HG02840 (cell line): ENCODE data around the gene CTTN.

ENCODE experiments used
- ATAC-seq: cut with Tn5 transposase; IDR thresholded peaks from one replicate; pipeline ENCODE4 v1.9.1; 2021; ENCODE audit warnings: mild to moderate bottlenecking, moderate library complexity, moderate number of reproducible peaks; ENCODE audit not compliant: unreplicated experiment, low FRiP score

CTTN gene

DNA sequence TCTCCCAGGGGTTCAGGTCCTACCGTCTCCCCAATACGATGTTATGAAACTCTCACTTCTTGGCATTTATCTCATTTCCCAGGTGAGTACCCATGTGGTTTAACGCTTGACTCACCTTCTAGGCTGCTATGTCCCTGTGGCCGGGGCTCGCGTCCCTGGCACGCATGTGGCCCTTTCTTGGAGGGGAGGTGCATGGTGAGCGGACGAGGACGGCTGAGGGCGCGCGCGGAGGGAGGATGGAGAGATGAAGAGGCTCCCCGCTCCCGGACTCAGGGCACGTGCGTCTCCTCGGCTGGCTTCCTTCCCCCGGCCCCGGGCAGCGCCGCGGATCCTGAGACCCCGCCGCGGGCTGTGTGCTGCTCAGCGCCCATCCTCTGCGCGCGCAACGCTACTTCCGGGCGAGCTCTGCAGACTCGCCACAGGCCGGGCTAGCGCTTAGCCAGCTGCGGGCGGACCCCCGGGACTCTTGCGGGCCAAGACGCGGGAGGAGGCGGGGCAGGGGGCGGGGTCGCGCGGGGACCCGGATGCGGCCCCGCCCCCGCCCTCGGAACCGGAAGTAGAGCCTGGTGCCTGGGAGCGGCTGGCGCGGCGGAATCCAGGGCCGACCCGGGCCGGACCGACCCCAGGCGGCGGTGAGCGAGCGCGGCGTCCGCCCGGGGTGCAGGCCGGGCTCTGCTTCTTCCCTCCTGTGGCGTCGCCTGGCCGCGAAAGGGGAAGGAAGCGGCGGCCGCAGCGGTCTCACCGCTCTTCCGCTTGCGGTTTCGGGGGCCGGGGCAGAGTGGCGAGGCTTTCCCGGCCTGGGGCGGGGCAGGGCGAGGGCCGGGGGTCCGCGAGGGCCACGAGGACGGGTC, at the start of gene CTTN:
Gene CTTN, plus strand, starts transcription at position 547 of the 851 bp plus-strand sequence. CDS start 8,769 bp downstream, outside the sequence.
- peak; percentile 51 for ATAC-seq

DNA sequence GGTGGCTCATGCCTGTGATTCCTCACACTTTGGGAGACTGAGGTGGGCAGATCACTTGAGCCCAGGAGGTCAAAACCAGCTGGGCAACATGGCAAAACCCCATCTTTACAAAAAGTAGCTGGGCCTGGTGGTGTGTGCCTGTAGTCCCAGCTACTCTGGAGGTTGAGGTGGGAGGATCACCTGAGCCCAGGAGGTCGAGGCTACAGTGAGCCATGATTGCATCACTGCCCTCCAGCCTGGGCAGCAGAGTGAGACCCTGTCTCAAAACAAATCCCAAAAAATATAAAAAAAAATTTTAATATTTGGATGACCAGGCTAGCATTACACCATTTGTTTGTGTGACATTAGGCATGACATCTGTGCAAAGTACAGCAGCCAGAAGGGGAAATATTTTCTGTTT, 49.7 kb upstream of the CTTN start:
- no peak for ATAC-seq

DNA sequence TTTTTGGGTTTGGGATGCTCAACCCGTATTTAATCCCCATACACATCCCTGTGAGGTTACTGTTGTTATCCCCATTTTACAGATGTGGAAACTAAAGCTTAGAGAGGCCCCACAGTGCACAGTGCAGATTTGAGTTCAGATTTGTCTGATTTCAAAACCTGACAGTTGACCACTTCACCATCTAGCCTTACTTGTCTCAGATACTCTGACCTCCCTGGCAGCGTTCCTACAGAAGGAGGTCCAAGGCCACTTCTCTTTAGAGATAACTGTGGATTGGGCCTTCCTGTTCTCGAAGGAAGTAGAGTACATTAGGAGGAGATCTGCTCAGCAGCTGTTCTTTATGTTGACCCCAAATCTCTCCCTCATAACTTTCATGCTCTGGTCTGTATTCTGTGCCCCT, 46.7 kb upstream of the CTTN start:
- no peak for ATAC-seq

DNA sequence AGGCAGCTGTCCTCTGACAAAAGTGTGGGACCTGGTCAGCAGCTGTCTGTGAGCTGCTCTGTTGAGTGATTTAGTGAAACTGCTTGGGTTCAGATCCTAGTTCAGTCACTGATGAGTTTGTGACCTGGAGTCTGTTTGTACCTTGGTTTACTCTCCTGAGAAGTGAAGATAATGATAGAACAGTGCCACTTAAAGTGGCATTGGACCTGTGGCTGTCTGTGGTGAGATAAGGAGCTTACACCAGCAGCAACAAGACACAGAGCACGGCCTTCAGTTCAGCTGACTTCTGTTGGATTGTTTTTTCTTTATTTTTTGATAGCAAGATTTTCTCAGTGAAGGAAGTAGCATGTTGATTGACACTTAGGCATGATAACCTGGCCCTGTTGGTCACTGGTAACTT, 46.2 kb upstream of the CTTN start:
- ATAC-seq, result no peak

DNA sequence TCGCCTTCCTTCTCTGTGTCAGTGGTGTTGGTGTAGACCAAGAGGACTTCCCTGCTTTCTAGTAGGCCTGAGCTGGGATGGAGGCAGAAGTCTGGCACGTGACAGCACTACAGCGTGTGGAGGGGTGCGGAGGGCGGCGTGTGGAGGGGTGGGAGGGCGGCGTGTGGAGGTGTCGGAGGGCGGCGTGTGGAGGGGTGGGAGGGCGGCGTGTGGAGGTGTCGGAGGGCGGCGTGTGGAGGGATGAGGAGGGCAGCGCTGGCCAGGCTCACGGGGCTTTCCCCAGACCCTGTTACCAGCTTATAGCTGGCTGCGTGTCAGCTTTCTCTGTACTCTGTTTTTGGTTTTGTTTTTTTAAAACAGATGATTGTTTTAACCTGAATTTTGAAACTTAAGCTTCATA, 45.7 kb upstream of the CTTN start:
- ATAC-seq, result no peak

DNA sequence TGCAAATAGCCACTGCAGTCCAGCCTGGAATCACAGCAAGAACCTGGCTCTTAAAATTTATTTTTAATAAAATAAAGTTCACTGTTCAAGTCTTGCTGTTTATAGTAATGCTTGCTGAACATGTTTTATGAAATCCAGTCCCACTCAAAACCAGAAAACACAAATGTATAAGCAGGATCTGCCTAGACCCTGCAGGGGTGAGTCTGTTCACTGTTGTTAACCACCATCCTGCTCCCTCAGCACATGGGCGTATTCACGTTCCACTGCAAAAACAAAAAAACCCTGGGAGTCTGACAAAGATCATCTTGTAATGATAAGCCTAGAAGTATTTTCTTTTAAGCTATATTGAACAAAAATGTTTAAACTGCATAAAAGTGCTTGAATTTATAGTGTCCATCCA, 45.0 kb upstream of the CTTN start:
- no peak for ATAC-seq

- no peak for ATAC-seq
Measured at GRCh38 chr11:70353900-70354568, 44.3 kb upstream of the CTTN start.

GRCh38 chr11:70354629-70355028, 43.7 kb upstream of the CTTN start:
- ATAC-seq, result no peak

DNA sequence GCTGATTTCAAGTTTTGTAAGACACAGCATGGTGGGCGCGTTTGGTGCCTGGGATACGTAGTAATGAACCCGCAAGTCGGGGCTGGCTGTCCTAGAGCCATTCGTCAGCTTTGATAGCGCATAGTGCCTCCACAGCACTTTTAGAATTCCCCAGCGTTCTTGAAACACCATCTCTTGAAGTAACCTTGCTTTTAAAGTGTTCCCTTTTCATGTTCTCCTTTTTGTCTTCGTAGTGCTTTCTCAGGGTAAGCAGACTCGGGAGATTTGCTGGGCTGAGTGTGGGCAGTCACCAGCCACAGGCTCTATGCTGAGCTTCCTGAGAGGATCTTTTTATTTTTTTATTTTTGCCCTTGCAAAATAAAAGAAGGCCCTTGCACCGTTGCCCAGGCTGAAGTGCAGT, 39.6 kb upstream of the CTTN start:
- ATAC-seq, result no peak

- ATAC-seq, result no peak
Measured at GRCh38 chr11:70359451-70360205, 38.7 kb upstream of the CTTN start.

DNA sequence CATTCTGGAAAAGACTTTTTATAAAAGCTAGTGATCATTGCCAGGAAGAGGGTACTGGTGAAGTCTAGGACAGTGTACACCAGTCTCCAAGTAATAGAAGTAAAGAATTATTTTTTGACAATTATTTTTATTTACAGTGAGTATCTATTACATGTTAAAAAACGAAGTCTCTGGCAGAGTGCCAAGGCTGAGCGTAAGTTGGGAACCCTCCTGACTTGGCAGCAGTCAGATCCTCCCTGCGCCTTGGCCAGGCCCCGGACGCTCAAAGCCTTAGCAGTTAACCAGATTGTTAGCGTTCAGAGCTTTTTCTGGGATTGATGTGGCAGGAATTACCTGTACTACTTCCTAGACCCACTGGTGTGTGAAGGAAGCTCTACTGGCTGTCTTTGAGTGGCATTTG, 38.1 kb upstream of the CTTN start:
- ATAC-seq, result no peak

DNA sequence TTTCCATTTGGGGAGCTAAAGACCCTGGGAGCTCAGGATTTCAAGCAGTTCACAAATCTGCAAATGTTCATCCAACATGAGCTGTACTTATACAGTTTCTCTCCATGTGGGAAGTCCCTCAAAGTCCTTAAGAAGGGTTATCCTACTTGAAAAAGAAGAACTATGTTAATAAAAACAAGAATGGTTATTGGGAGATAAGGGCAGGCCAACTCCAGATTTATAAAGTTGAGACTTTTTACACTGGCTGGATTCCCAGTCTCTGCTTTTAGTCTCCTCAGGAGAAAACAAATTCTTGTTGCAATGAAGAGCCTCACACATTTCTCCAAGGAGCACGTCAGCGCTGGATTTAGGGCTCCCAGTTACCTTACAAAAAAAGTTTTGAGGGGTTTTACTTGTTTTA, 34.2 kb upstream of the CTTN start:
- no peak for ATAC-seq

- no peak for ATAC-seq
Measured at GRCh38 chr11:70364745-70365543, 33.4 kb upstream of the CTTN start.

DNA sequence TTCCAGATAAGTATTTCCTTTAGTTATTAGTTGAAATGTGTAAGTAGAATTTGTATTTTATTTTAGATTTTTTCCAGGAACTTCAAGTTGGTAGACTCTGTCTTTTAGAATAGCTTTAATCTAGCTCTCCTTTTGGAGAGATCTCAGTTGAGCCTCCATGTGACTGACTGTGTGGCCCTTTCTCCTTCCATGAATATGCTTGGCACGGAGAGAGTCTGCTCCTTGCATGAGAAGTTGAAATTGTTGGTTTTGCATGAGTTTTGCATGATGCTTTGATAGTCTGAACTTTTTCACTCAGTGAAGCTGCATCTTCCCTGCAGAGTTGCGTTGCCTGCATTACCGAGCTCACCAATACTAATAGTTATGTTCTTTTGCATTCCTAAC, 32.8 kb upstream of the CTTN start:
- no peak for ATAC-seq

- ATAC-seq, result no peak
Measured at GRCh38 chr11:70367071-70367470, 31.3 kb upstream of the CTTN start.

- no peak for ATAC-seq
Measured at GRCh38 chr11:70368961-70369360, 29.4 kb upstream of the CTTN start.

GRCh38 chr11:70371241-70371640, 27.1 kb upstream of the CTTN start:
- ATAC-seq, result no peak

GRCh38 chr11:70372076-70372475, 26.3 kb upstream of the CTTN start:
- no peak for ATAC-seq

DNA sequence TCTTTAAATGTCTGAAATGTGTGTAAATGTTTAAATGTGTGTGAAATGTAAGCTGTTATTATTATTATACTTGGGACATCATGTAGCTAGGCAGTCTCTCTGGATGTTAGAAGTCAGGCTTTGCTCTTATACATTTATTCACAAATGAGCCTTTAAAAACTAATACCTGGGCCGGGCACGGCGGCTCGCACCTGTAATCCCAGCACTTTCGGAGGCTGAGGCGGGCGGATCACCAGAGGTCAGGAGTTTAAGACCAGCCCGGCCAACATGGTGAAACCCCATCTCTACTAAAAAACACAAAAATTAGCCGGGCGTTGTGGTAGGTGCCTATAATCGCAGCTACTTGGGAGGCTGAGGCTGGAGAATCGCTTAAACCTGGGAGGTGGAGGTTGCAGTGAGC, 21.7 kb upstream of the CTTN start:
- ATAC-seq, result no peak

DNA sequence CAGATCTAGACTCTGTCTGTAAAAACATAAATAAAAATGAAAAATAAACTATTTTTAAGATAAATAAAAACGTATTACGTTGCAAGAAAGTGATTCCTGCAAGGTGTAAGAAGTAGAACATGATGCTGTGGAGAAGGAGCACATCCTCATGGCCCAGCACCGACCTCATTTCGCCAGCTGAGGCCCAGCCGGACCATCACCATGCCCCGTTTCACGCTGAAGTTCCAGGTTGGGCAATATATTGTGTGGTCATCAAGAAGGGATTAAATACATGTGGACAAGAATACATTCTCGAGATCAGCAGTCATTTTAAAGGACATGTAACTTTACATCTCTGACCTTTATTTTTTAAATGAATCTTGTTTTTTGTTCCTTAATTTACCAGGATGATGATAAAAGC, 20.7 kb upstream of the CTTN start:
- no peak for ATAC-seq
